RWPE1 (cell line): Measurements from ENCODE around the gene KNCN.
A peak's percentile ranks its signal among the peaks of the same experiment; 100 is the strongest.

Source experiments
- CTCF ChIA-PET: fragments of 350-600 bp; sonication (Branson Sonifier 250); formaldehyde crosslinking; extraction: SDS; loops from one replicate; lab custom pipeline; 2021; lab: Yijun Ruan, JAX
- POLR2A ChIA-PET: fragments of 400-600 bp; formaldehyde crosslinking; extraction: SDS; loops from one replicate; lab custom pipeline; 2020; ENCODE audit warnings: antibody characterized with exemption; ENCODE audit not compliant: low non-redundant PET; lab: Yijun Ruan, JAX
- DNase-seq: peaks from one replicate; pipeline ENCODE4 v3.0.0; 2012; ENCODE audit warnings: low spot score
- H3K27ac ChIP-seq: fragments of 450-650 bp; 2 replicates; pipeline ENCODE4 v1.5.1; 2017
- CTCF ChIP-seq: fragments of 450-650 bp; conservative IDR thresholded peaks from 2 replicates; pipeline ENCODE4 v1.5.1; 2017; ENCODE audit warnings: low read depth, mild to moderate bottlenecking

KNCN gene

GRCh38 chr1:46529031-46529630 lies 22.3 kb downstream of the KNCN start:
- no peak for DNase-seq
- H3K27ac ChIP-seq: no peak overlapping the region
- ChIA-PET CTCF (interaction anchor here (0.7 to 2.6 kb wide), 8 partner anchors 19 to 196 kb away, joined by 3 to 20 read pairs (median 4); no protein-coding TSS in a partner anchor), POLR2A (no interaction called here)
- no peak for TF ChIP-seq CTCF

GRCh38 chr1:46528297-46528955 lies 23.0 kb downstream of the KNCN start:
- ChIA-PET POLR2A (no interaction called here), CTCF (interaction anchor here (0.6 to 2.6 kb wide), 7 partner anchors 20 to 197 kb away, joined by 3 to 20 read pairs (median 6); no protein-coding TSS in a partner anchor)
- peak; percentile 70 for TF ChIP-seq CTCF
- no peak for DNase-seq
- no peak overlapping the region for H3K27ac ChIP-seq

- DNase-seq: peak; percentile 80
- peak; percentile 93 for TF ChIP-seq CTCF
- ChIA-PET CTCF (interaction anchor here (0.5 to 3.0 kb wide), 14 partner anchors 10 to 396 kb away, joined by 3 to 23 read pairs (median 4); no protein-coding TSS in a partner anchor), POLR2A (no interaction called here)
- H3K27ac ChIP-seq: no peak overlapping the region
Observed at GRCh38 chr1:46527474-46528296, 23.8 kb downstream of the KNCN start.

GRCh38 chr1:46526691-46527291 lies 24.7 kb downstream of the KNCN start:
- TF ChIP-seq CTCF: no peak
- no peak overlapping the region for H3K27ac ChIP-seq
- no peak for DNase-seq
- ChIA-PET POLR2A (no interaction called here), CTCF (interaction anchor here (0.8 to 3.0 kb wide), 14 partner anchors 11 to 85 kb away, joined by 3 to 23 read pairs (median 4); no protein-coding TSS in a partner anchor)

- CTCF ChIA-PET: interaction anchor here (0.9 to 3.0 kb wide), 6 partner anchors 22 to 84 kb away, joined by 3 to 23 read pairs (median 6); no protein-coding TSS in a partner anchor
- no peak overlapping the region for H3K27ac ChIP-seq
- POLR2A ChIA-PET: no interaction called here
- no peak for TF ChIP-seq CTCF
- no peak for DNase-seq
Observed at GRCh38 chr1:46526013-46526690, 25.3 kb downstream of the KNCN start.
